ENCODE measurements around the gene ATF1.

DNA sequence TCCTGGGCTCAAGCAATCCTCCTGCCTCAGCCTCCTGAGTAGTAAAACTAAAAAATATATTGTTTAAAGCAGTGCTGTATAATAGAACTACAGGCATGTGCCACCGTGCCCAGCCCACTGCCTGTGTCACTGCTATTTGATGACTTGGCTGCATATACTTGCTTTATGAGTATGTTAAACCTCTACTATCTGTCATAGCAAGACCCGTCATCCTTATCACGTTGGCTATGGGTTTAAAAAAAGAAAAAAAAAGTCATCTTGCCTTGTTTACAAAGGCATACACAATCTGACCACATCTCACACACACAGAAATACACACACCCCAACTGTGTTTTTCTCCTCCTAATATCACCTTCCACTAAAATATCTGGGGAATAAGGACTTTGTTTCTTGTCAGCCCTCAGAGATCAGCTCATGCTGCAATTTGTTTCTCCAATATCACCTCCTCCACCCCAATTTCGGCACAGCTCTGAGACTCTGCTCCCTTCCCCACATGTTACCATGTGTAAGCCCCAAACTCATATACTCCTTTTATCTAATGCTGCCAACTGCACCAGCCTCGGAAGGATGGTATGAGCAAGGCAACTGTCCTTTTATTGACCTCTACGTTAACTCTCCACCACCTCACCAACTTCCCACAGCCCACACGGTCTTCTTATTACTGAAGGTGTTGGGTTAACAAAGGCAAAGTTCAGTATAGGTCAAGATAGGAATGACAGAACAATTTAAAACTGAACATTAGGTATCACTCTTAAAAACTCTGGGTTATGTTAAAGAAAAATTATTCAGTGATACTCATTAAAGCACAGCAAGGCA, 78.0 kb downstream of the ATF1 start:
- TF ChIP-seq, protein P1, sequence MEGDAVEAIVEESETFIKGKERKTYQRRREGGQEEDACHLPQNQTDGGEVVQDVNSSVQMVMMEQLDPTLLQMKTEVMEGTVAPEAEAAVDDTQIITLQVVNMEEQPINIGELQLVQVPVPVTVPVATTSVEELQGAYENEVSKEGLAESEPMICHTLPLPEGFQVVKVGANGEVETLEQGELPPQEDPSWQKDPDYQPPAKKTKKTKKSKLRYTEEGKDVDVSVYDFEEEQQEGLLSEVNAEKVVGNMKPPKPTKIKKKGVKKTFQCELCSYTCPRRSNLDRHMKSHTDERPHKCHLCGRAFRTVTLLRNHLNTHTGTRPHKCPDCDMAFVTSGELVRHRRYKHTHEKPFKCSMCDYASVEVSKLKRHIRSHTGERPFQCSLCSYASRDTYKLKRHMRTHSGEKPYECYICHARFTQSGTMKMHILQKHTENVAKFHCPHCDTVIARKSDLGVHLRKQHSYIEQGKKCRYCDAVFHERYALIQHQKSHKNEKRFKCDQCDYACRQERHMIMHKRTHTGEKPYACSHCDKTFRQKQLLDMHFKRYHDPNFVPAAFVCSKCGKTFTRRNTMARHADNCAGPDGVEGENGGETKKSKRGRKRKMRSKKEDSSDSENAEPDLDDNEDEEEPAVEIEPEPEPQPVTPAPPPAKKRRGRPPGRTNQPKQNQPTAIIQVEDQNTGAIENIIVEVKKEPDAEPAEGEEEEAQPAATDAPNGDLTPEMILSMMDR (IDR thresholded peaks at IDR 0.05; ENCODE audit: low read depth, low read length): no peak
- TF ChIP-seq, protein P2, sequence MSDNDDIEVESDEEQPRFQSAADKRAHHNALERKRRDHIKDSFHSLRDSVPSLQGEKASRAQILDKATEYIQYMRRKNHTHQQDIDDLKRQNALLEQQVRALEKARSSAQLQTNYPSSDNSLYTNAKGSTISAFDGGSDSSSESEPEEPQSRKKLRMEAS (IDR thresholded peaks at IDR 0.05; ENCODE audit: low read depth, low read length): no peak

All from NB4 (cell line).